Liver (tissue), 9 donors: ENCODE measurements around the gene ADARB1. TPM values are rescaled to one million over a fixed set of nuclear protein-coding genes. Genes with fewer than 3 reads are reported as not detected.

Experiments used
- DNase-seq: peaks from one replicate; pipeline ENCODE4 v3.0.0-alpha.2; 2017; ENCODE audit warnings: low spot score
- H3K27ac ChIP-seq, 2 donors: one replicate each; pipeline ENCODE4 v1.7.0; 2013; ENCODE audit warnings: inconsistent platforms in 2 of 2, low read length in 2 of 2, control low read depth in 1 of 2, low read depth in 1 of 2, mild to moderate bottlenecking in 1 of 2
- H3K27me3 ChIP-seq, 4 donors: one replicate each; pipeline versions ENCODE4 v1.6.1 to v1.7.0; 2013; ENCODE audit warnings: low read length in 3 of 4, inconsistent platforms in 1 of 4, mild to moderate bottlenecking in 1 of 4, moderate library complexity in 1 of 4; ENCODE audit not compliant: control insufficient read depth in 4 of 4, insufficient read depth in 4 of 4
- H3K36me3 ChIP-seq, 4 donors: one replicate each; pipeline versions ENCODE4 v1.6.1 to v1.7.0; 2013; ENCODE audit warnings: low read length in 3 of 4, mild to moderate bottlenecking in 3 of 4, low read depth in 1 of 4, moderate library complexity in 1 of 4; ENCODE audit not compliant: control insufficient read depth in 4 of 4, insufficient read depth in 3 of 4
- H3K4me1 ChIP-seq, 4 donors: one replicate each; pipeline versions ENCODE4 v1.6.1 to v1.7.0; 2013; ENCODE audit warnings: low read length in 3 of 4, mild to moderate bottlenecking in 3 of 4, moderate library complexity in 1 of 4; ENCODE audit not compliant: control insufficient read depth in 4 of 4, insufficient read depth in 4 of 4
- H3K4me3 ChIP-seq, 3 donors: one replicate each; pipeline versions ENCODE4 v1.6.1 to v1.7.0; 2013; ENCODE audit warnings: low read length in 3 of 3, control low read depth in 1 of 3, low read depth in 1 of 3, mild to moderate bottlenecking in 1 of 3
- H3K9ac ChIP-seq, 2 donors: one replicate each; pipeline ENCODE4 v1.7.0; 2013; ENCODE audit warnings: low read length in 2 of 2, mild to moderate bottlenecking in 2 of 2, moderate library complexity in 2 of 2, control low read depth in 1 of 2, low read depth in 1 of 2
- H3K9me3 ChIP-seq, 4 donors: one replicate each; pipeline versions ENCODE4 v1.6.1 to v1.7.0; 2013; ENCODE audit warnings: low read length in 3 of 4; ENCODE audit not compliant: control insufficient read depth in 4 of 4
- CTCF ChIP-seq: fragments of 150-350 bp; IDR thresholded peaks from 2 replicates; pipeline ENCODE4 v1.5.1; 2017; ENCODE audit warnings: improper control_type of control experiment, low read depth, low read length; ENCODE audit not compliant: missing input control
- FOXA1 ChIP-seq: IDR thresholded peaks from 2 replicates; pipeline ENCODE4 v1.6.1; 2016; ENCODE audit warnings: antibody characterized with exemption
- FOXA2 ChIP-seq: IDR thresholded peaks from 2 replicates; pipeline ENCODE4 v1.6.1; 2016; ENCODE audit warnings: antibody characterized with exemption
- GABPA ChIP-seq, 2 donors: IDR thresholded peaks in 1 of 2; conservative IDR thresholded peaks in 1 of 2; 2 replicates each; pipeline ENCODE4 v1.6.1; 2016; ENCODE audit warnings: antibody characterized with exemption in 2 of 2, mild to moderate bottlenecking in 1 of 2, moderate library complexity in 1 of 2
- HNF4A ChIP-seq, 2 donors: conservative IDR thresholded peaks; 2 replicates each; pipeline ENCODE4 v1.6.1; 2016; ENCODE audit warnings: antibody characterized with exemption in 2 of 2, mild to moderate bottlenecking in 2 of 2
- JUND ChIP-seq, 2 donors: IDR thresholded peaks; 2 replicates each; pipeline ENCODE4 v1.6.1; 2016; ENCODE audit warnings: antibody characterized with exemption in 2 of 2
- NR2F2 ChIP-seq: IDR thresholded peaks from 2 replicates; pipeline ENCODE4 v1.6.1; 2016; ENCODE audit warnings: antibody characterized with exemption
- RAD21 ChIP-seq, 2 donors: IDR thresholded peaks; 2 replicates each; pipeline ENCODE4 v1.6.1; 2016; ENCODE audit warnings: antibody characterized with exemption in 2 of 2, mild to moderate bottlenecking in 2 of 2
- RXRA ChIP-seq, 2 donors: IDR thresholded peaks; 2 replicates each; pipeline ENCODE4 v1.6.1; 2017 to 2018; ENCODE audit warnings: antibody characterized with exemption in 2 of 2, mild to moderate bottlenecking in 1 of 2
- SP1 ChIP-seq: IDR thresholded peaks from 2 replicates; pipeline ENCODE4 v1.6.1; 2018; ENCODE audit warnings: antibody characterized with exemption, mild to moderate bottlenecking
- TAF1 ChIP-seq: conservative IDR thresholded peaks from 2 replicates; pipeline ENCODE4 v1.6.1; 2016; ENCODE audit warnings: antibody characterized with exemption, mild to moderate bottlenecking
- YY1 ChIP-seq: IDR thresholded peaks from 2 replicates; pipeline ENCODE4 v1.6.1; 2016; ENCODE audit warnings: antibody characterized with exemption, mild to moderate bottlenecking
- WGBS: extraction: QIAGEN DNeasy Blood & Tissue Kit; methylation state at CpG from one replicate; pipeline ENCODE4 v1.1.7; 2013; 5-methylcytosine and 5-hydroxymethylcytosine counted together
- polyA plus RNA-seq, 2 donors: library from polyadenylated mRNA; stranded (reverse) in 1 of 2; unstranded in 1 of 2; fragments of 200-250 nt in 1 of 2; fragments of >200 nt in 1 of 2; fragmentation: Nextera tagmentation in 1 of 2; extraction: Ambion mirVana in 1 of 2; gene quantifications; one replicate each; pipeline versions ENCODE4 v1.2.1 to v1.2.3, GENCODE V29; 2013 to 2015
- total RNA-seq, 2 donors: library from RNA; depleted of rRNA; stranded (reverse); fragments of >200 nt; gene quantifications; one replicate each; pipeline ENCODE4 v1.2.3, GENCODE V29; 2014
- TF ChIP-seq, protein P1 (sequence below): IDR thresholded peaks from 2 replicates; pipeline ENCODE4 v1.6.1; 2016; ENCODE audit warnings: antibody characterized with exemption
- TF ChIP-seq, protein P2 (sequence below): IDR thresholded peaks from 2 replicates; pipeline ENCODE4 v1.6.1; 2016; ENCODE audit warnings: antibody characterized with exemption
- TF ChIP-seq, protein P3 (sequence below): IDR thresholded peaks from 2 replicates; pipeline ENCODE4 v1.6.1; 2016; ENCODE audit warnings: antibody characterized with exemption
- TF ChIP-seq, protein P4 (sequence below): IDR thresholded peaks from 2 replicates; pipeline ENCODE4 v1.6.1; 2016; ENCODE audit warnings: antibody characterized with exemption, mild to moderate bottlenecking
- donor health status: healthy.
- donor health status: healthy.
- donor health status: healthy.
- donor health status: healthy.
- donor health status: healthy.

Gene ADARB1
- total and polyA plus RNA-seq, 4 donors, result 1.6 to 7.8 (median 2.9) TPM

DNA sequence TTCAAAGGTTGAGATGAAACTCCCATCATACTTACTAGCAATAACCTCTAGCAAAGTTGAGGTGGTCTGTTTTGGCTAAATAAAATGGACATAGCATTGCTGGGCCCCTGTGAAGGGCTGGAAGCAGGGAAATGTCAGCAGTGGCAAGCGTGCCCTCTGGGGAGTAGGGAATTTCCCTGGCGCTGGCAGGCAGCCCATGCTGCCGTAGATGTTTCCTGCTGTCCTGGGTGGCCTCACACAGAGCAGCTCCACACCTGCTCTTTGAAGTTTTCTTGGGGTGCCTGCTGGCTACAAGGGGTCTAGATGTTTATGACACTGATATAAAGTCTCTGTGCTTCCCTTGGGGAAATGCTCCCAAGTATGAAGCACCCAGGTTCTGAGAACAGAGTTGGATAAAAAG is 30.2 kb downstream of the ADARB1 start:
- 15% methylated on average over 3 of the region's 3 CpGs for WGBS
- no peak overlapping the region for H3K27ac ChIP-seq
- DNase-seq, result no peak

More for the DNA sequence above, 30.2 kb downstream of the ADARB1 start:
- Histone ChIP-seq H3K27me3 (no peaks in the 10 kb centered on the region), H3K4me1 (peaks cover 2 to 16% (median 9%) of the 10 kb centered on the region in 4 donors), H3K36me3 (no peaks in the 10 kb centered on the region), H3K9ac (no peak overlapping the region), H3K9me3 (no peaks in the 10 kb centered on the region), H3K4me3 (no peak overlapping the region)
- no peak for TF ChIP-seq YY1
- no peak for TF ChIP-seq RAD21 (IDR thresholded peaks at IDR 0.05)
- no peak for TF ChIP-seq GABPA (IDR thresholded peaks at IDR 0.05 in 1 of 2, conservative IDR thresholded peaks at IDR 0.05 in 1 of 2)
- no peak for TF ChIP-seq JUND (IDR thresholded peaks at IDR 0.05)
- TF ChIP-seq, protein P1, sequence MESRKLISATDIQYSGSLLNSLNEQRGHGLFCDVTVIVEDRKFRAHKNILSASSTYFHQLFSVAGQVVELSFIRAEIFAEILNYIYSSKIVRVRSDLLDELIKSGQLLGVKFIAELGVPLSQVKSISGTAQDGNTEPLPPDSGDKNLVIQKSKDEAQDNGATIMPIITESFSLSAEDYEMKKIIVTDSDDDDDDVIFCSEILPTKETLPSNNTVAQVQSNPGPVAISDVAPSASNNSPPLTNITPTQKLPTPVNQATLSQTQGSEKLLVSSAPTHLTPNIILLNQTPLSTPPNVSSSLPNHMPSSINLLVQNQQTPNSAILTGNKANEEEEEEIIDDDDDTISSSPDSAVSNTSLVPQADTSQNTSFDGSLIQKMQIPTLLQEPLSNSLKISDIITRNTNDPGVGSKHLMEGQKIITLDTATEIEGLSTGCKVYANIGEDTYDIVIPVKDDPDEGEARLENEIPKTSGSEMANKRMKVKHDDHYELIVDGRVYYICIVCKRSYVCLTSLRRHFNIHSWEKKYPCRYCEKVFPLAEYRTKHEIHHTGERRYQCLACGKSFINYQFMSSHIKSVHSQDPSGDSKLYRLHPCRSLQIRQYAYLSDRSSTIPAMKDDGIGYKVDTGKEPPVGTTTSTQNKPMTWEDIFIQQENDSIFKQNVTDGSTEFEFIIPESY, result no peak
- TF ChIP-seq, protein P2, sequence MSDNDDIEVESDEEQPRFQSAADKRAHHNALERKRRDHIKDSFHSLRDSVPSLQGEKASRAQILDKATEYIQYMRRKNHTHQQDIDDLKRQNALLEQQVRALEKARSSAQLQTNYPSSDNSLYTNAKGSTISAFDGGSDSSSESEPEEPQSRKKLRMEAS, result no peak
- no peak for TF ChIP-seq HNF4A (conservative IDR thresholded peaks at IDR 0.05)
- TF ChIP-seq SP1, result no peak
- no peak for TF ChIP-seq RXRA (IDR thresholded peaks at IDR 0.05)
- TF ChIP-seq, protein P3, sequence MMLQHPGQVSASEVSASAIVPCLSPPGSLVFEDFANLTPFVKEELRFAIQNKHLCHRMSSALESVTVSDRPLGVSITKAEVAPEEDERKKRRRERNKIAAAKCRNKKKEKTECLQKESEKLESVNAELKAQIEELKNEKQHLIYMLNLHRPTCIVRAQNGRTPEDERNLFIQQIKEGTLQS, result no peak
- TF ChIP-seq, protein P4, sequence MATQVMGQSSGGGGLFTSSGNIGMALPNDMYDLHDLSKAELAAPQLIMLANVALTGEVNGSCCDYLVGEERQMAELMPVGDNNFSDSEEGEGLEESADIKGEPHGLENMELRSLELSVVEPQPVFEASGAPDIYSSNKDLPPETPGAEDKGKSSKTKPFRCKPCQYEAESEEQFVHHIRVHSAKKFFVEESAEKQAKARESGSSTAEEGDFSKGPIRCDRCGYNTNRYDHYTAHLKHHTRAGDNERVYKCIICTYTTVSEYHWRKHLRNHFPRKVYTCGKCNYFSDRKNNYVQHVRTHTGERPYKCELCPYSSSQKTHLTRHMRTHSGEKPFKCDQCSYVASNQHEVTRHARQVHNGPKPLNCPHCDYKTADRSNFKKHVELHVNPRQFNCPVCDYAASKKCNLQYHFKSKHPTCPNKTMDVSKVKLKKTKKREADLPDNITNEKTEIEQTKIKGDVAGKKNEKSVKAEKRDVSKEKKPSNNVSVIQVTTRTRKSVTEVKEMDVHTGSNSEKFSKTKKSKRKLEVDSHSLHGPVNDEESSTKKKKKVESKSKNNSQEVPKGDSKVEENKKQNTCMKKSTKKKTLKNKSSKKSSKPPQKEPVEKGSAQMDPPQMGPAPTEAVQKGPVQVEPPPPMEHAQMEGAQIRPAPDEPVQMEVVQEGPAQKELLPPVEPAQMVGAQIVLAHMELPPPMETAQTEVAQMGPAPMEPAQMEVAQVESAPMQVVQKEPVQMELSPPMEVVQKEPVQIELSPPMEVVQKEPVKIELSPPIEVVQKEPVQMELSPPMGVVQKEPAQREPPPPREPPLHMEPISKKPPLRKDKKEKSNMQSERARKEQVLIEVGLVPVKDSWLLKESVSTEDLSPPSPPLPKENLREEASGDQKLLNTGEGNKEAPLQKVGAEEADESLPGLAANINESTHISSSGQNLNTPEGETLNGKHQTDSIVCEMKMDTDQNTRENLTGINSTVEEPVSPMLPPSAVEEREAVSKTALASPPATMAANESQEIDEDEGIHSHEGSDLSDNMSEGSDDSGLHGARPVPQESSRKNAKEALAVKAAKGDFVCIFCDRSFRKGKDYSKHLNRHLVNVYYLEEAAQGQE, result no peak
- TF ChIP-seq FOXA2, result no peak
- TF ChIP-seq TAF1, result no peak
- TF ChIP-seq FOXA1, result no peak
- TF ChIP-seq CTCF, result no peak
- no peak for TF ChIP-seq NR2F2
